Hepatocyte (in vitro differentiated cells): ENCODE results near the gene ACBD3. TPM values are rescaled to one million over a fixed set of nuclear protein-coding genes. Genes with fewer than 3 reads are reported as not detected.

ENCODE experiments used
- DNase-seq: peaks from one replicate; pipeline ENCODE4 v3.0.0-alpha.2; 2016; ENCODE audit warnings: low spot score
- H2AFZ ChIP-seq: fragments of 200-600 bp; sonication (generic); 2 replicates; pipeline ENCODE4 v1.6.0; 2016; ENCODE audit warnings: antibody characterized with exemption, mild to moderate bottlenecking
- H3K27ac ChIP-seq: fragments of 200-600 bp; sonication (generic); 2 replicates; pipeline ENCODE4 v1.5.1; 2016; ENCODE audit warnings: mild to moderate bottlenecking
- H3K27me3 ChIP-seq: fragments of 200-600 bp; sonication (generic); 2 replicates; pipeline ENCODE4 v1.6.1; 2016
- H3K36me3 ChIP-seq: fragments of 200-600 bp; sonication (generic); replicated peaks from 2 replicates; pipeline ENCODE4 v1.5.1; 2016; ENCODE audit warnings: low read depth; ENCODE audit not compliant: insufficient read depth
- H3K4me1 ChIP-seq: fragments of 200-600 bp; sonication (generic); 2 replicates; pipeline ENCODE4 v1.5.1; 2016; ENCODE audit warnings: mild to moderate bottlenecking, moderate library complexity; ENCODE audit not compliant: insufficient read depth
- H3K4me2 ChIP-seq: fragments of 200-600 bp; sonication (generic); 2 replicates; pipeline ENCODE4 v1.6.0; 2016
- H3K4me3 ChIP-seq: fragments of 200-600 bp; sonication (generic); 2 replicates; pipeline ENCODE4 v1.5.1; 2016; ENCODE audit warnings: mild to moderate bottlenecking
- H3K79me2 ChIP-seq: fragments of 200-600 bp; sonication (generic); 2 replicates; pipeline ENCODE4 v1.6.0; 2017; ENCODE audit warnings: mild to moderate bottlenecking
- H3K9me2 ChIP-seq: fragments of 200-600 bp; sonication (generic); replicated peaks from 2 replicates; pipeline ENCODE4 v1.6.0; 2017; ENCODE audit warnings: mild to moderate bottlenecking; ENCODE audit not compliant: insufficient read depth
- H3K9me3 ChIP-seq: fragments of 200-600 bp; sonication (generic); 2 replicates; pipeline ENCODE4 v1.5.1; 2016; ENCODE audit warnings: low read depth, mild to moderate bottlenecking
- H4K20me1 ChIP-seq: fragments of 200-600 bp; sonication (generic); 2 replicates; pipeline ENCODE4 v1.6.0; 2016; ENCODE audit warnings: mild to moderate bottlenecking; ENCODE audit not compliant: insufficient read depth, poor library complexity, severe bottlenecking
- EZH2 ChIP-seq: fragments of 200-600 bp; sonication (generic); IDR thresholded peaks from 2 replicates; pipeline ENCODE4 v1.6.1; 2016; ENCODE audit warnings: antibody characterized with exemption, mild to moderate bottlenecking, borderline replicate concordance
- EZH2phosphoT487 ChIP-seq: fragments of 200-600 bp; sonication (generic); IDR thresholded peaks from one replicate; pipeline ENCODE4 v1.6.1; 2018; ENCODE audit warnings: antibody characterized with exemption, mild to moderate bottlenecking, low read depth, moderate library complexity; ENCODE audit not compliant: unreplicated experiment, severe bottlenecking
- WGBS: methylation state at CpG from one replicate; pipeline ENCODE4 v1.1.6; 2016; ENCODE audit warnings: low lambda C conversion rate; ENCODE audit errors: missing lambda C conversion rate; 5-methylcytosine and 5-hydroxymethylcytosine counted together
- polyA plus RNA-seq: library from polyadenylated mRNA; unstranded; fragments of >200 nt; fragmentation: Nextera tagmentation; extraction: Ambion mirVana; gene quantifications from 2 replicates; pipeline ENCODE4 v1.2.1, GENCODE V29; 2016
- total RNA-seq: library from RNA; depleted of rRNA; stranded (reverse); fragments of >200 nt; gene quantifications from 2 replicates; pipeline ENCODE4 v1.2.3, GENCODE V29; 2014
- TF ChIP-seq, protein P1 (sequence below): fragments of 200-600 bp; sonication (generic); IDR thresholded peaks from 2 replicates; pipeline ENCODE4 v1.5.1; 2016; ENCODE audit warnings: antibody characterized with exemption, mild to moderate bottlenecking; ENCODE audit not compliant: poor library complexity

Gene ACBD3
- total and polyA plus RNA-seq, 2 experiments from 2014 or later, result 50.8 to 60.3 TPM

- WGBS, result 92% methylated on average over 3 of the region's 3 CpGs
- no peak for DNase-seq
- Histone ChIP-seq H3K4me3 (no peak overlapping the region), H3K27me3 (no peaks in the 10 kb centered on the region), H3K4me1 (no peaks in the 10 kb centered on the region), H3K27ac (no peak overlapping the region), H2AFZ (no peak overlapping the region), H4K20me1 (no peaks in the 10 kb centered on the region), H3K79me2 (no peaks in the 10 kb centered on the region), H3K4me2 (no peak overlapping the region), H3K36me3 (no peaks in the 10 kb centered on the region), H3K9me3 (no peaks in the 10 kb centered on the region), H3K9me2 (no peaks in the 10 kb centered on the region)
- TF ChIP-seq, protein P1, sequence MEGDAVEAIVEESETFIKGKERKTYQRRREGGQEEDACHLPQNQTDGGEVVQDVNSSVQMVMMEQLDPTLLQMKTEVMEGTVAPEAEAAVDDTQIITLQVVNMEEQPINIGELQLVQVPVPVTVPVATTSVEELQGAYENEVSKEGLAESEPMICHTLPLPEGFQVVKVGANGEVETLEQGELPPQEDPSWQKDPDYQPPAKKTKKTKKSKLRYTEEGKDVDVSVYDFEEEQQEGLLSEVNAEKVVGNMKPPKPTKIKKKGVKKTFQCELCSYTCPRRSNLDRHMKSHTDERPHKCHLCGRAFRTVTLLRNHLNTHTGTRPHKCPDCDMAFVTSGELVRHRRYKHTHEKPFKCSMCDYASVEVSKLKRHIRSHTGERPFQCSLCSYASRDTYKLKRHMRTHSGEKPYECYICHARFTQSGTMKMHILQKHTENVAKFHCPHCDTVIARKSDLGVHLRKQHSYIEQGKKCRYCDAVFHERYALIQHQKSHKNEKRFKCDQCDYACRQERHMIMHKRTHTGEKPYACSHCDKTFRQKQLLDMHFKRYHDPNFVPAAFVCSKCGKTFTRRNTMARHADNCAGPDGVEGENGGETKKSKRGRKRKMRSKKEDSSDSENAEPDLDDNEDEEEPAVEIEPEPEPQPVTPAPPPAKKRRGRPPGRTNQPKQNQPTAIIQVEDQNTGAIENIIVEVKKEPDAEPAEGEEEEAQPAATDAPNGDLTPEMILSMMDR, result no peak
- TF ChIP-seq EZH2phosphoT487, result no peak
- TF ChIP-seq EZH2, result no peak
Observed at GRCh38 chr1:226202246-226202645, 15.7 kb upstream of the ACBD3 start.

DNA sequence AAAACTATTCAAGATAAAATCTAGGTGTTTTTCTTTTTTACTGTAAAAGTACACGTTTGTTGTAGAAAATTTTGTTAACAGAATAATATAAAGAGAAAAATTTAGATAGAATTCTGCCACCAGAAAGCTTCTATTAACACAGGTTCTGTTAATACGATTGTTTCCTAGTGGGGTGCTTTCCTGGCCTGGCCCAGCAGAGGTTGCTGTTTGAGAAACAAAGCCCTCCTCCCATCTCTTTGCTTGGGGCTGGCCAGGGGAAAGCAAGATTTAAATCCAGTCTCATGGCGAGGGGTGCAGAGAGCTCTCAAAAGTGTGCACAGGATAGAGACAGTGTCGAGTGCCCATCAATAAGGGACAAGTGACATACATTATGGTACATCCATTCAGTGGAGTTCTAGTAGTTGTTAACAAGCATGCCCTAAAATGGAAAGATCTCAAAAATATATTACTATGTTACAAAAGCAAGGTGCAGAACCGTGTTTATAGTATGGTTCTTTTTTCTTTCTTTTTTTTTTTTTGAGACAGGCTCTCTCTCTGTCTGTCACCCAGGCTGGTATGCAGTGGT, 14.6 kb upstream of the ACBD3 start:
- H3K79me2 ChIP-seq, result no peaks in the 10 kb centered on the region
- H3K27me3 ChIP-seq, result no peaks in the 10 kb centered on the region
- H3K4me3 ChIP-seq, result no peak overlapping the region
- no peak for TF ChIP-seq EZH2phosphoT487
- TF ChIP-seq, protein P1, result peak; percentile 21
- no peaks in the 10 kb centered on the region for H3K9me3 ChIP-seq
- H4K20me1 ChIP-seq, result no peaks in the 10 kb centered on the region
- DNase-seq, result no peak
- no peaks in the 10 kb centered on the region for H3K36me3 ChIP-seq
- WGBS, result 62% methylated on average over 5 of the region's 5 CpGs
- H3K4me2 ChIP-seq, result no peak overlapping the region
- no peaks in the 10 kb centered on the region for H3K4me1 ChIP-seq
- no peak overlapping the region for H2AFZ ChIP-seq
- no peak overlapping the region for H3K27ac ChIP-seq
- no peaks in the 10 kb centered on the region for H3K9me2 ChIP-seq

DNA sequence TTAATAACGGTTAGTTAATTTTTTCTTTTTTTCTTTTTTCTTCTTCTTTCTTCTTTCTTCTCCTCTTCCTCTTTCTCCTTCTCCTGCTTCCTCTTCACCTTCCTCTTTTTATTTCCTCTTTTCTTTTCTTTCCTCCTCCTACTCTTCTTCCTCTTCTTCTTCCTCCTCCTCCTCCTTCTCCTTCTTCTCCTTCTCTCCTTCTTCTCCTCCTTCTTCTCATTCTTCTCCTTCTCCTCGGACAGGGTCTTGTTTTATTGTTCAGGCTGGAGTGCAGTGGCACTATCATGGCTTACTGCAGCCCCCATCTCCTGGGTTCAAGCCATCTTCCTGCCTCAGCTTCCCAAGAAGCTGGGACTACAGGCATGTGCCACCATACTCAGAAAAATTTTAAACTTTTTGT, 13.4 kb upstream of the ACBD3 start:
- Histone ChIP-seq H3K4me3 (no peak overlapping the region), H3K36me3 (no peaks in the 10 kb centered on the region), H3K79me2 (no peaks in the 10 kb centered on the region), H3K9me3 (no peaks in the 10 kb centered on the region), H2AFZ (no peak overlapping the region), H3K27me3 (no peaks in the 10 kb centered on the region), H3K27ac (no peak overlapping the region), H3K4me1 (no peaks in the 10 kb centered on the region), H4K20me1 (no peaks in the 10 kb centered on the region), H3K9me2 (no peaks in the 10 kb centered on the region), H3K4me2 (no peak overlapping the region)
- no peak for DNase-seq
- 86% methylated on average over 2 of the region's 2 CpGs for WGBS
- TF ChIP-seq EZH2 (no peak), EZH2phosphoT487 (no peak)
- TF ChIP-seq, protein P1, result no peak

GRCh38 chr1:226195144-226195543, 8.6 kb upstream of the ACBD3 start:
- H3K9me3 ChIP-seq, result no peaks in the 10 kb centered on the region
- no peak overlapping the region for H2AFZ ChIP-seq
- no peaks in the 10 kb centered on the region for H3K36me3 ChIP-seq
- no peaks in the 10 kb centered on the region for H3K79me2 ChIP-seq
- H3K4me1 ChIP-seq, result no peaks in the 10 kb centered on the region
- no peaks in the 10 kb centered on the region for H3K27me3 ChIP-seq
- 83% methylated on average over 1 of the region's 1 CpG for WGBS
- no peak overlapping the region for H3K4me2 ChIP-seq
- H3K27ac ChIP-seq, result no peak overlapping the region
- no peak overlapping the region for H3K4me3 ChIP-seq
- no peaks in the 10 kb centered on the region for H3K9me2 ChIP-seq
- no peak for TF ChIP-seq EZH2phosphoT487
- no peak for DNase-seq
- no peaks in the 10 kb centered on the region for H4K20me1 ChIP-seq
